Caco-2 (cell line): Measurements from ENCODE around the gene TMEM263. TPM values are rescaled to one million over a fixed set of nuclear protein-coding genes. Genes with fewer than 3 reads are reported as not detected.

Experiments
- BruUV-seq: library from RNA; stranded (reverse); fragments of 400-500 nt; replicated peaks from 2 replicates; lab custom pipeline; 2021; lab: Mats Ljungman, UMichigan
- CTCF ChIA-PET: fragments of 300-600 bp; sonication (Branson Sonifier 250); formaldehyde crosslinking; loops from one replicate; lab custom pipeline; 2022; ENCODE audit warnings: antibody characterized with exemption; lab: Charles Lee
- POLR2A ChIA-PET: fragments of 300-600 bp; sonication (Branson Sonifier 250); formaldehyde crosslinking; loops from one replicate; lab custom pipeline; 2022; ENCODE audit warnings: antibody characterized with exemption; lab: Charles Lee
- DNase-seq, 2 experiments: peaks; one replicate each; pipeline versions ENCODE4 v3.0.0 to v3.0.0-alpha.2; 2020 to 2022
- H3K27me3 ChIP-seq: replicated peaks from 2 replicates; pipeline ENCODE4 v1.6.0; 2011; ENCODE audit warnings: low read length; ENCODE audit not compliant: control insufficient read depth, insufficient read depth
- H3K36me3 ChIP-seq: 2 replicates; pipeline ENCODE4 v1.5.1; 2011; ENCODE audit warnings: low read length; ENCODE audit not compliant: control insufficient read depth, insufficient read depth
- H3K4me1 ChIP-seq: fragments of 250-450 bp; sonication (Bioruptor Pico); 2 replicates; pipeline ENCODE4 v1.5.1; 2020; ENCODE audit warnings: mild to moderate bottlenecking
- H3K4me3 ChIP-seq: 2 replicates; pipeline ENCODE4 v1.5.1; 2011; ENCODE audit warnings: low read depth, mild to moderate bottlenecking, control low read depth, low read length
- H3K9me3 ChIP-seq: fragments of 250-450 bp; sonication (Bioruptor Pico); 2 replicates; pipeline ENCODE4 v1.5.1; 2020; ENCODE audit warnings: mild to moderate bottlenecking, moderate library complexity
- H3K27ac Mint-ChIP-seq: one replicate; pipeline ENCODE4 v1.8.0; 2022; ENCODE audit warnings: mixed read lengths; ENCODE audit not compliant: unreplicated experiment
- H3K27me3 Mint-ChIP-seq: one replicate; pipeline ENCODE4 v1.8.0; 2022; ENCODE audit warnings: mixed read lengths; ENCODE audit not compliant: insufficient read depth, unreplicated experiment
- H3K36me3 Mint-ChIP-seq: one replicate; pipeline ENCODE4 v1.8.0; 2022; ENCODE audit warnings: mild to moderate bottlenecking, mixed read lengths; ENCODE audit not compliant: insufficient read depth, unreplicated experiment
- H3K4me1 Mint-ChIP-seq: one replicate; pipeline ENCODE4 v1.8.0; 2022; ENCODE audit warnings: low read depth, mixed read lengths; ENCODE audit not compliant: unreplicated experiment
- H3K4me3 Mint-ChIP-seq: one replicate; pipeline ENCODE4 v1.8.0; 2022; ENCODE audit warnings: mild to moderate bottlenecking, moderate library complexity, mixed read lengths; ENCODE audit not compliant: unreplicated experiment
- H3K9me3 Mint-ChIP-seq: one replicate; pipeline ENCODE4 v1.8.0; 2022; ENCODE audit warnings: mixed read lengths; ENCODE audit not compliant: unreplicated experiment
- intact Hi-C: fragments of 100-400 bp; cut with micrococcal nuclease; formaldehyde crosslinking; loops from one replicate; pipeline ENCODE4 v1.10.0; 2022; ENCODE audit not compliant: unreplicated experiment
- total RNA-seq: library from RNA; stranded (reverse); gene quantifications from 2 replicates; pipeline ENCODE4 v1.2.3, GENCODE V29; 2022
- TF ChIP-seq, protein P1 (sequence below), 2 experiments: fragments of 200-600 bp in 1 of 2; IDR thresholded peaks; 1 replicate in 1 of 2; 2 replicates in 1 of 2; pipeline versions ENCODE4 v1.5.1 to v1.8.0; 2011 to 2022; ENCODE audit warnings: antibody characterized with exemption in 1 of 2, control low read depth in 1 of 2, inconsistent platforms in 1 of 2, low read depth in 1 of 2, low read length in 1 of 2, mild to moderate bottlenecking in 1 of 2, moderate library complexity in 1 of 2; ENCODE audit not compliant: insufficient read depth in 1 of 2, severe bottlenecking in 1 of 2, unreplicated experiment in 1 of 2

The TMEM263 gene
- total RNA-seq, 1 experiment from 2014 or later = 31.6 TPM

DNA sequence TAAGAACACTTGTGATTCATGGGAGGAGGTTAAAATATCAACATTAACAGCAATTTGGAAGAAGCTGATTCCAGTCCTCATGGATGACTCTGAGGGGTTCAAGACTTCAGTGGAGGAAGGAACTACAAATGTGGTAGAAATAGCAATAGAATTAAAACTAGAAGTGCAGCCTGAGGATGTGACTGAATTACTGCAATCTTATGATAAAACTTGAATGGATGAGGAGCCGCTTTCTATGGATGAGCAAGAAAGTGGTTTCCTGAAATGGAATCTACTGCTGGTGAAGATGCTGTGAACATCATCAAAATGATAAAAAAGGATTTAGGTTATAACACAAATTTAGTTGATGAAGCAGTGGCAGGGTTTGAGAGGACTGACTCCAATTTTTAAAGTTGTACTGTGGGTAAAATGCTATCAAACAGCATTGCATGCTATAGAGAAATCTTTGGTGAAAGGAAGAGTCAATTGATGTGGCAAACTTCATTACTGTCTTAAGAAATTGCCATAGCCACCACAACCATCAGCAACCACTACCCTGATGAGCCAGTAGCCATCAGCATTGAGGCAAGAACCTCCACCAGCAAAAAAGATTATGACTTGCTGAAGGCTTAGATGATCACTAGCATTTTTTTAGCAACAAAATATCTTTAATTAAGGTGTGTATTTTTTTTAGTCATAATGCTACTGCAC lies 57.2 kb downstream of the TMEM263 start:
- TF ChIP-seq, protein P1, sequence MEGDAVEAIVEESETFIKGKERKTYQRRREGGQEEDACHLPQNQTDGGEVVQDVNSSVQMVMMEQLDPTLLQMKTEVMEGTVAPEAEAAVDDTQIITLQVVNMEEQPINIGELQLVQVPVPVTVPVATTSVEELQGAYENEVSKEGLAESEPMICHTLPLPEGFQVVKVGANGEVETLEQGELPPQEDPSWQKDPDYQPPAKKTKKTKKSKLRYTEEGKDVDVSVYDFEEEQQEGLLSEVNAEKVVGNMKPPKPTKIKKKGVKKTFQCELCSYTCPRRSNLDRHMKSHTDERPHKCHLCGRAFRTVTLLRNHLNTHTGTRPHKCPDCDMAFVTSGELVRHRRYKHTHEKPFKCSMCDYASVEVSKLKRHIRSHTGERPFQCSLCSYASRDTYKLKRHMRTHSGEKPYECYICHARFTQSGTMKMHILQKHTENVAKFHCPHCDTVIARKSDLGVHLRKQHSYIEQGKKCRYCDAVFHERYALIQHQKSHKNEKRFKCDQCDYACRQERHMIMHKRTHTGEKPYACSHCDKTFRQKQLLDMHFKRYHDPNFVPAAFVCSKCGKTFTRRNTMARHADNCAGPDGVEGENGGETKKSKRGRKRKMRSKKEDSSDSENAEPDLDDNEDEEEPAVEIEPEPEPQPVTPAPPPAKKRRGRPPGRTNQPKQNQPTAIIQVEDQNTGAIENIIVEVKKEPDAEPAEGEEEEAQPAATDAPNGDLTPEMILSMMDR (IDR thresholded peaks at IDR 0.05; ENCODE audit: insufficient read depth in 1 of 2, low read depth in 1 of 2, low read length in 1 of 2, severe bottlenecking in 1 of 2, unreplicated experiment in 1 of 2) = no peak
- DNase-seq = no peak
- BruUV-seq = no TSS peak
- Mint-ChIP-seq H3K4me1 (no peaks in the 10 kb centered on the region), H3K4me3 (no peak overlapping the region), H3K27me3 (no peaks in the 10 kb centered on the region), H3K9me3 (no peaks in the 10 kb centered on the region), H3K36me3 (peaks cover 9% of the 10 kb centered on the region), H3K27ac (no peak overlapping the region)
- Histone ChIP-seq H3K36me3 (no peaks in the 10 kb centered on the region), H3K4me3 (no peak overlapping the region), H3K9me3 (no peaks in the 10 kb centered on the region), H3K27me3 (no peaks in the 10 kb centered on the region), H3K4me1 (no peaks in the 10 kb centered on the region)
- POLR2A ChIA-PET = no interaction called here
- CTCF ChIA-PET = interaction anchor here (1.3 to 1.4 kb wide), 2 partner anchors 26 to 28 kb away, joined by 3 to 5 read pairs; partner anchors contain the start of gene MTERF2
- intact Hi-C loops = loop anchor here (5.0 kb wide), 1 partner anchor 79 kb away; the partner anchor contains the start of gene CRY1

DNA sequence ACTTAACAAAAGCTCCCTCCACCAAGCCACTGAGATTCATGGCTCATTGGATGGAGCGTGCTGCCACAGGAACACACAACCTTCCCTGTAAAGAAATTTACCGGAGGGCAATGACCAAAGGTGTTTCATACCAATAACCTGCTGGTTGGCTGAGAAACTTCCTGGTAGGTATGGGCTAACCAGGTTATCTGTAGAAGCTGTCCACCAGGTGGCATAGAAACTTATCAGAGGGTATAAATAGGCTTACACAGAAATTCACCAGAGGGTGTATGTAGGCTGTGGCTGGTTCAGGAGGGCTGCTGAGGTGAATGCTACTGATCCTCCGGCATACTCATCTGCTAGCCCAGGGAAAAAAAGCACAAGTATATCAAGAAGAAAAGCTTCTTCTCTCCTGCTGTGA lies 58.3 kb downstream of the TMEM263 start:
- Mint-ChIP-seq H3K36me3 (peaks cover 9% of the 10 kb centered on the region), H3K27ac (no peak overlapping the region), H3K4me1 (no peaks in the 10 kb centered on the region), H3K27me3 (no peaks in the 10 kb centered on the region), H3K9me3 (no peaks in the 10 kb centered on the region), H3K4me3 (no peak overlapping the region)
- ChIA-PET POLR2A (no interaction called here), CTCF (interaction anchor here (0.6 to 1.4 kb wide), 3 partner anchors 27 to 301 kb away, joined by 3 to 5 read pairs (median 3); partner anchors contain the start of gene MTERF2)
- intact Hi-C loops = loop anchor here (1.0 to 5.0 kb wide), 2 partner anchors 78 to 90 kb away; partner anchors contain the start of gene CRY1
- H3K9me3 ChIP-seq = no peaks in the 10 kb centered on the region
- no peaks in the 10 kb centered on the region for H3K27me3 ChIP-seq
- no peak overlapping the region for H3K4me3 ChIP-seq
- peak; percentile 37 to 48 for DNase-seq
- TF ChIP-seq, protein P1 (IDR thresholded peaks at IDR 0.05; ENCODE audit: insufficient read depth in 1 of 2, low read depth in 1 of 2, low read length in 1 of 2, severe bottlenecking in 1 of 2, unreplicated experiment in 1 of 2) = peak; percentile 28 to 60
- H3K4me1 ChIP-seq = no peaks in the 10 kb centered on the region
- BruUV-seq = no TSS peak
- no peaks in the 10 kb centered on the region for H3K36me3 ChIP-seq

DNA sequence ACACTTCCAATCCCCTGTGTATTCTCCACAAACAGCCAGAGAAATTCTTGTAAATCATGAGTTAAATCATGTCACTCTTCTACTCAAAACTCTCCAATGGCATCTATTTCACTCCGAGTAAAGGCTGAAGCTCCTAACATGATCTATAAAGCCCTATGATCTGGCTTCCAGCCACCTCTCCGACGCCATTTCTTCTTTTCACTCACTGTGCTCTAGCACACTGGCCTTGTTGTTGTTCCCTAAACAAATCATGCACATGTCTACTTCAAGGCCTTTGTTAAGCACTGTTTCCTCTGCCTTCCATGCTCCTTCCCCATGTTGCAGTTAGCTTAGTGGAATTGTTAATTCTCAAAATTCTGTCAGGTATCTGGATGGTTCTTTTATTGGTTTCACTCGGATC lies 61.3 kb downstream of the TMEM263 start:
- TF ChIP-seq, protein P1 (IDR thresholded peaks at IDR 0.05; ENCODE audit: insufficient read depth in 1 of 2, low read depth in 1 of 2, low read length in 1 of 2, severe bottlenecking in 1 of 2, unreplicated experiment in 1 of 2) = no peak
- no peak overlapping the region for H3K4me3 Mint-ChIP-seq
- Histone ChIP-seq H3K27me3 (no peaks in the 10 kb centered on the region), H3K36me3 (no peaks in the 10 kb centered on the region), H3K4me1 (no peaks in the 10 kb centered on the region), H3K4me3 (no peak overlapping the region), H3K9me3 (no peaks in the 10 kb centered on the region)
- ChIA-PET CTCF (no interaction called here), POLR2A (no interaction called here)
- no TSS peak for BruUV-seq
- H3K27me3 Mint-ChIP-seq = no peaks in the 10 kb centered on the region
- H3K27ac Mint-ChIP-seq = no peak overlapping the region
- intact Hi-C loops = no loop called here
- DNase-seq = no peak
- H3K4me1 Mint-ChIP-seq = no peaks in the 10 kb centered on the region
- H3K9me3 Mint-ChIP-seq = no peaks in the 10 kb centered on the region
- peaks cover 13% of the 10 kb centered on the region for H3K36me3 Mint-ChIP-seq
